ENCODE data around the gene PSMG2. TPM values are rescaled to one million over a fixed set of nuclear protein-coding genes. Genes with fewer than 3 reads are reported as not detected.

Gene PSMG2
- total and polyA plus RNA-seq, 10 of the 15 experiments (the other 5 are each of a cell fraction or from before 2014, with no cell fraction given), result 88.5 to 268 (median 116) TPM

DNA sequence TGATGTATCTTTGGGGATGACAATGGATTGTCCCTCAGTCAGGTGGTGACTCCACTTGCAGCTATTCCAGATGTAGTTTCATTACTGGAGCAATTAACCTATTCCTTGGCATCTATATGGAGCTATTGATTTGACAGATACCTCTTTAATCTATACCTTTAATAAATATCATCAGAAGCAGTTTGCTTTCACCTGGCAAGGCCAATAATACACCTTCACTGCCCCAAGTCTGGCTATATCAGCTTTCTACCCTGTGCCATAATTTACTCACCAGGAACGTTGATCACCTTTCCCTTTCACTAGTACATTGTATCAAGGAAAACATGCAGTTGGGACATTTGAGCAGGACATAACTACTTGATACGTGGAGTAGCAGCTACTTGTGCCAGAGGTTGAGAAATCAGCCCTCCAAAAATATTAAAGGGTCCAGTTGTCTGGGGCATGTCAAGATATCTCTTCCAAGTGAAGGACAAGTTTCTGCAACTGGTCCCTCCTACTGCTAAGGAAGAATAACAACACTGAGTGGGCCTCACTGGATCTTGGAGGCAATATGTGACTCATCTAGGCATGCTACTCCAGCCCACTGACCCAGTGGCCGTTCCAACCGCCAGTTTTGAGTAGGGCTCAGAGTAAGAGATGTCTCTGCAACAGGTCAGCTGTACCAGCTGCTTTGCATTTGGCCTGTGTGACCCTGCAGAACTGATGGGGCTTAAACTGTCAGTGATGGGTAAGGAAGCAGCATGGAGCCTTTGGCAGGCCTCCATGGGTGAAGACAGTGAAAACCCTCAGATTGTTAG lies 67.0 kb downstream of the PSMG2 start (continued):
- TF ChIP-seq, protein P1, sequence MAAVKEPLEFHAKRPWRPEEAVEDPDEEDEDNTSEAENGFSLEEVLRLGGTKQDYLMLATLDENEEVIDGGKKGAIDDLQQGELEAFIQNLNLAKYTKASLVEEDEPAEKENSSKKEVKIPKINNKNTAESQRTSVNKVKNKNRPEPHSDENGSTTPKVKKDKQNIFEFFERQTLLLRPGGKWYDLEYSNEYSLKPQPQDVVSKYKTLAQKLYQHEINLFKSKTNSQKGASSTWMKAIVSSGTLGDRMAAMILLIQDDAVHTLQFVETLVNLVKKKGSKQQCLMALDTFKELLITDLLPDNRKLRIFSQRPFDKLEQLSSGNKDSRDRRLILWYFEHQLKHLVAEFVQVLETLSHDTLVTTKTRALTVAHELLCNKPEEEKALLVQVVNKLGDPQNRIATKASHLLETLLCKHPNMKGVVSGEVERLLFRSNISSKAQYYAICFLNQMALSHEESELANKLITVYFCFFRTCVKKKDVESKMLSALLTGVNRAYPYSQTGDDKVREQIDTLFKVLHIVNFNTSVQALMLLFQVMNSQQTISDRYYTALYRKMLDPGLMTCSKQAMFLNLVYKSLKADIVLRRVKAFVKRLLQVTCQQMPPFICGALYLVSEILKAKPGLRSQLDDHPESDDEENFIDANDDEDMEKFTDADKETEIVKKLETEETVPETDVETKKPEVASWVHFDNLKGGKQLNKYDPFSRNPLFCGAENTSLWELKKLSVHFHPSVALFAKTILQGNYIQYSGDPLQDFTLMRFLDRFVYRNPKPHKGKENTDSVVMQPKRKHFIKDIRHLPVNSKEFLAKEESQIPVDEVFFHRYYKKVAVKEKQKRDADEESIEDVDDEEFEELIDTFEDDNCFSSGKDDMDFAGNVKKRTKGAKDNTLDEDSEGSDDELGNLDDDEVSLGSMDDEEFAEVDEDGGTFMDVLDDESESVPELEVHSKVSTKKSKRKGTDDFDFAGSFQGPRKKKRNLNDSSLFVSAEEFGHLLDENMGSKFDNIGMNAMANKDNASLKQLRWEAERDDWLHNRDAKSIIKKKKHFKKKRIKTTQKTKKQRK (IDR thresholded peaks at IDR 0.05; ENCODE audit: low read depth, low read length), result no peak
- TF ChIP-seq, protein P2, sequence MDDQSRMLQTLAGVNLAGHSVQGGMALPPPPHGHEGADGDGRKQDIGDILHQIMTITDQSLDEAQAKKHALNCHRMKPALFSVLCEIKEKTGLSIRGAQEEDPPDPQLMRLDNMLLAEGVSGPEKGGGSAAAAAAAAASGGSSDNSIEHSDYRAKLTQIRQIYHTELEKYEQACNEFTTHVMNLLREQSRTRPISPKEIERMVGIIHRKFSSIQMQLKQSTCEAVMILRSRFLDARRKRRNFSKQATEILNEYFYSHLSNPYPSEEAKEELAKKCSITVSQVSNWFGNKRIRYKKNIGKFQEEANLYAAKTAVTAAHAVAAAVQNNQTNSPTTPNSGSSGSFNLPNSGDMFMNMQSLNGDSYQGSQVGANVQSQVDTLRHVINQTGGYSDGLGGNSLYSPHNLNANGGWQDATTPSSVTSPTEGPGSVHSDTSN (IDR thresholded peaks at IDR 0.05; ENCODE audit: insufficient replicate concordance, low read depth, low read length), result no peak
- TF ChIP-seq SIN3A (IDR thresholded peaks at IDR 0.05; ENCODE audit: low read depth, low read length) (no peak), POLR2AphosphoS5 (IDR thresholded peaks at IDR 0.05; ENCODE audit: low read length) (no peak), RCOR1 (conservative IDR thresholded peaks at IDR 0.05; ENCODE audit: low read depth, low read length) (no peak)
